GM10248 (cell line): ENCODE data around the gene RHOBTB3.

Experiments
- CTCF ChIA-PET: fragments of 300-600 bp; sonication (Branson Sonifier 250); formaldehyde crosslinking; extraction: SDS; loops from one replicate; lab custom pipeline; 2021; ENCODE audit warnings: antibody characterized with exemption; lab: Yijun Ruan, JAX
- POLR2A ChIA-PET: fragments of 350-650 bp; sonication (Branson Sonifier 250); formaldehyde crosslinking; extraction: SDS; loops from one replicate; lab custom pipeline; 2020; ENCODE audit warnings: antibody characterized with exemption; lab: Yijun Ruan, JAX
- DNase-seq: peaks from one replicate; pipeline ENCODE4 v3.0.0; 2012; ENCODE audit errors: extremely low spot score
- CTCF ChIP-seq: IDR thresholded peaks from 2 replicates; pipeline ENCODE4 v1.5.1; 2012; ENCODE audit warnings: mild to moderate bottlenecking, low read depth; ENCODE audit errors: extremely low read depth, missing control alignments, control extremely low read depth

The RHOBTB3 gene

GRCh38 chr5:95727764-95728191 is 3.4 kb upstream of the RHOBTB3 start:
- ChIA-PET CTCF (no interaction called here), POLR2A (no interaction called here)
- DNase-seq = no peak
- no peak for TF ChIP-seq CTCF

- CTCF ChIA-PET = interaction anchor here (2.4 kb wide), 1 partner anchor 10 kb away, joined by 9 read pairs; no protein-coding TSS in a partner anchor
- POLR2A ChIA-PET = no interaction called here
- no peak for TF ChIP-seq CTCF
- DNase-seq = no peak
Observed at GRCh38 chr5:95728494-95729114, 2.5 kb upstream of the RHOBTB3 start.

- no peak for TF ChIP-seq CTCF
- CTCF ChIA-PET = interaction anchor here (2.4 kb wide), 1 partner anchor 11 kb away, joined by 9 read pairs; no protein-coding TSS in a partner anchor
- POLR2A ChIA-PET = no interaction called here
- no peak for DNase-seq
Observed at GRCh38 chr5:95729115-95730010, 1.8 kb upstream of the RHOBTB3 start.

- TF ChIP-seq CTCF = no peak
- CTCF ChIA-PET = interaction anchor here (0.8 to 2.4 kb wide), 4 partner anchors 9 to 66 kb away, joined by 4 to 14 read pairs (median 8); no protein-coding TSS in a partner anchor
- no peak for DNase-seq
- POLR2A ChIA-PET = no interaction called here
Observed at GRCh38 chr5:95730011-95730700, 980 bp upstream of the RHOBTB3 start.

GRCh38 chr5:95731571-95732554 is 727 bp downstream of the RHOBTB3 start:
- POLR2A ChIA-PET = no interaction called here
- CTCF ChIA-PET = interaction anchor here (1.0 to 2.2 kb wide), 6 partner anchors 10 to 68 kb away, joined by 3 to 14 read pairs (median 4); no protein-coding TSS in a partner anchor
- DNase-seq = peak; percentile 31
- no peak for TF ChIP-seq CTCF
